Middle frontal gyrus (tissue), 1 donor: ENCODE data around the gene NR1H4.
A peak's percentile ranks its signal among the peaks of the same experiment; 100 is the strongest.
"Not testable (repeated sequence)": the region's sequence is repeated elsewhere in the genome, so short reads cannot be mapped to it uniquely, and the experiment has no call there.

ENCODE experiments used
- DNase-seq: peaks from one replicate; pipeline ENCODE4 v3.0.0-alpha.2; 2015; ENCODE audit warnings: low spot score; ENCODE audit errors: extremely low spot score

NR1H4 gene

GRCh38 chr12:100512692-100513091 lies 39.0 kb downstream of the NR1H4 start:
- no peak for DNase-seq

- DNase-seq: no peak
These were observed 42.3 kb downstream of the NR1H4 start for GRCh38 chr12:100515968-100516367.

GRCh38 chr12:100518376-100518775 lies 44.7 kb downstream of the NR1H4 start:
- no peak for DNase-seq

- no peak for DNase-seq
These were observed 46.5 kb downstream of the NR1H4 start for GRCh38 chr12:100520048-100520769.

- DNase-seq: no peak
These were observed 48.3 kb downstream of the NR1H4 start for GRCh38 chr12:100521958-100522357.

- DNase-seq: no peak
These were observed 54.4 kb downstream of the NR1H4 start for GRCh38 chr12:100528034-100528433.

GRCh38 chr12:100528471-100529127 lies 54.9 kb downstream of the NR1H4 start:
- no peak for DNase-seq

GRCh38 chr12:100529756-100530350 lies 56.2 kb downstream of the NR1H4 start:
- no peak for DNase-seq

GRCh38 chr12:100533376-100533775 lies 59.7 kb downstream of the NR1H4 start:
- DNase-seq: no peak

- no peak for DNase-seq
These were observed 61.1 kb downstream of the NR1H4 start for GRCh38 chr12:100534625-100535227.

- no peak for DNase-seq
These were observed 65.5 kb downstream of the NR1H4 start for GRCh38 chr12:100539202-100539601.

- no peak for DNase-seq
These were observed 70.5 kb downstream of the NR1H4 start for GRCh38 chr12:100544165-100544564.

- DNase-seq: no peak
These were observed 71.4 kb downstream of the NR1H4 start for GRCh38 chr12:100545092-100545491.

- DNase-seq: no peak
These were observed 80.3 kb downstream of the NR1H4 start for GRCh38 chr12:100553936-100554335.

- peak; percentile 31 for DNase-seq
These were observed 81.0 kb downstream of the NR1H4 start for GRCh38 chr12:100554608-100555077.

GRCh38 chr12:100555722-100556121 lies 82.1 kb downstream of the NR1H4 start:
- DNase-seq: no peak

GRCh38 chr12:100557357-100557756 lies 83.7 kb downstream of the NR1H4 start:
- DNase-seq: no peak

- not testable (repeated sequence) for DNase-seq
These were observed 85.6 kb downstream of the NR1H4 start for GRCh38 chr12:100559261-100559660.

- DNase-seq: no peak
These were observed 90.4 kb downstream of the NR1H4 start for GRCh38 chr12:100564090-100564489.

- DNase-seq: no peak
These were observed 91.3 kb downstream of the NR1H4 start for GRCh38 chr12:100564905-100565467.

GRCh38 chr12:100565987-100566545 lies 92.4 kb downstream of the NR1H4 start:
- DNase-seq: no peak
